HL-60 (cell line): ENCODE results near the gene GJC1.

Source experiments
- DNase-seq, 2 experiments: peaks; one replicate each; pipeline ENCODE4 v3.0.0-alpha.2; 2010 to 2020; ENCODE audit warnings: low read depth in 1 of 2, low spot score in 1 of 2
- H3K27ac ChIP-seq: fragments of 250-450 bp; sonication (Bioruptor Pico); replicated peaks from 2 replicates; pipeline ENCODE4 v1.5.1; 2020; ENCODE audit warnings: mild to moderate bottlenecking, moderate library complexity
- H3K27me3 ChIP-seq: fragments of 250-450 bp; sonication (Bioruptor Pico); 2 replicates; pipeline ENCODE4 v1.5.1; 2021; ENCODE audit warnings: mild to moderate bottlenecking, moderate library complexity; ENCODE audit not compliant: insufficient read depth, poor library complexity, severe bottlenecking
- H3K4me3 ChIP-seq: replicated peaks from 2 replicates; pipeline ENCODE4 v1.5.1; 2011; ENCODE audit warnings: mild to moderate bottlenecking, control low read depth, low read length; ENCODE audit not compliant: insufficient read depth
- CTCF ChIP-seq: IDR thresholded peaks from one replicate; pipeline ENCODE4 v1.5.1; 2011; ENCODE audit warnings: low read length, control low read depth, inconsistent platforms; ENCODE audit not compliant: insufficient read depth
- GABPA ChIP-seq: IDR thresholded peaks from 2 replicates; pipeline ENCODE4 v1.6.1; 2012; ENCODE audit warnings: low read depth
- POLR2AphosphoS5 ChIP-seq: IDR thresholded peaks from 2 replicates; pipeline ENCODE4 v1.6.1; 2012; ENCODE audit warnings: low read depth
- REST ChIP-seq: IDR thresholded peaks from 2 replicates; pipeline ENCODE4 v1.6.1; 2012; ENCODE audit warnings: low read depth; ENCODE audit not compliant: insufficient replicate concordance
- SPI1 ChIP-seq: IDR thresholded peaks from 2 replicates; pipeline ENCODE4 v1.6.1; 2012; ENCODE audit warnings: low read depth, mild to moderate bottlenecking, borderline replicate concordance

The GJC1 gene

GRCh38 chr17:44765965-44766364 is 64.1 kb downstream of the GJC1 start:
- TF ChIP-seq REST: no peak
- TF ChIP-seq POLR2AphosphoS5: no peak
- no peak for TF ChIP-seq GABPA
- TF ChIP-seq CTCF: no peak
- no peak for TF ChIP-seq SPI1
- no peak for DNase-seq
- no peaks in the 10 kb centered on the region for H3K27me3 ChIP-seq
- no peak overlapping the region for H3K4me3 ChIP-seq
- no peak overlapping the region for H3K27ac ChIP-seq

GRCh38 chr17:44763170-44763569 is 66.9 kb downstream of the GJC1 start:
- no peak for DNase-seq
- H3K27me3 ChIP-seq: peaks cover 16% of the 10 kb centered on the region
- no peak for TF ChIP-seq CTCF
- TF ChIP-seq POLR2AphosphoS5: no peak
- no peak for TF ChIP-seq SPI1
- TF ChIP-seq REST: no peak
- TF ChIP-seq GABPA: no peak
- no peak overlapping the region for H3K4me3 ChIP-seq
- no peak overlapping the region for H3K27ac ChIP-seq

GRCh38 chr17:44761932-44762810 is 67.9 kb downstream of the GJC1 start:
- DNase-seq: no peak
- Histone ChIP-seq H3K27me3 (peaks cover 23% of the 10 kb centered on the region), H3K4me3 (no peak overlapping the region), H3K27ac (no peak overlapping the region)
- TF ChIP-seq GABPA: no peak
- TF ChIP-seq POLR2AphosphoS5: no peak
- no peak for TF ChIP-seq CTCF
- no peak for TF ChIP-seq REST
- TF ChIP-seq SPI1: no peak
